ENCODE results near the gene CAND2.
"Not testable (repeated sequence)": the region's sequence is repeated elsewhere in the genome, so short reads cannot be mapped to it uniquely, and the experiment has no call there.

Gene CAND2

GRCh38 chr3:12881858-12882257, 85.4 kb downstream of the CAND2 start:
- H3K4me3 ChIP-seq (ENCODE audit: low read depth, low read length) = not testable (repeated sequence)
- TF ChIP-seq CTCF (IDR thresholded peaks at IDR 0.05; ENCODE audit: borderline replicate concordance, insufficient read depth, low read depth, low read length) = peak; percentile 38; the same call in 1 of the 2 replicates

- H3K4me3 ChIP-seq (ENCODE audit: low read depth, low read length) = no peak overlapping the region
- no peak for TF ChIP-seq CTCF (IDR thresholded peaks at IDR 0.05; ENCODE audit: borderline replicate concordance, insufficient read depth, low read depth, low read length)
Observed at GRCh38 chr3:12882336-12883310, 86.1 kb downstream of the CAND2 start.

GRCh38 chr3:12884186-12884680, 87.8 kb downstream of the CAND2 start:
- H3K4me3 ChIP-seq (ENCODE audit: low read depth, low read length) = no peak overlapping the region
- TF ChIP-seq CTCF (IDR thresholded peaks at IDR 0.05; ENCODE audit: borderline replicate concordance, insufficient read depth, low read depth, low read length) = no peak
